Measurements from ENCODE around the gene MAPRE2.
"Not testable (repeated sequence)": the region's sequence is repeated elsewhere in the genome, so short reads cannot be mapped to it uniquely, and the experiment has no call there.

MAPRE2 gene

GRCh38 chr18:35158728-35159450 is 117.7 kb downstream of the MAPRE2 start:
- DNase-seq: no peak

- DNase-seq: no peak
Observed at GRCh38 chr18:35159782-35160181, 118.6 kb downstream of the MAPRE2 start.

GRCh38 chr18:35161485-35161884 is 120.3 kb downstream of the MAPRE2 start:
- no peak for DNase-seq

GRCh38 chr18:35161934-35162333 is 120.7 kb downstream of the MAPRE2 start:
- DNase-seq: no peak

GRCh38 chr18:35163014-35163539 is 121.9 kb downstream of the MAPRE2 start:
- no peak for DNase-seq

DNA sequence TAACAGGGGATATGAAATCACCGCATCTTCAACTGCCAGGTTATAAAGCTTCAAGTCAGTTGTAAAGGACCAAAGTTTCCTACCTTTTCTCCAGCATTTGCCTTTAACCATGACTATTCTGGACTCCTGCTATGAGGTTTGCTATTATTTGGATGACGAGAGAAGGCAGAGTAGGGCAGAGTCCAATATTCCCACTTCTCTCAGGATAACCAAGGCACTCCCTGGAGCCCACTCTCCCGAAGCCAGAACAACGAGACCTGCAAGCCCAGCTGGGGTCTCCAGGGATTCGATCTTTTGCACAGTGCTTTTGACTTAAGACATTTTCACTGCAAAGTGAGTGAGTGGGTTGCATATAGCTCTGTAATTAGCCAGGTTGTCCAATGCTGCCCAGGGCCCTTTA is 122.5 kb downstream of the MAPRE2 start:
- DNase-seq: no peak

GRCh38 chr18:35164133-35164532 is 122.9 kb downstream of the MAPRE2 start:
- DNase-seq: no peak

GRCh38 chr18:35167332-35167731 is 126.1 kb downstream of the MAPRE2 start:
- no peak for DNase-seq

DNA sequence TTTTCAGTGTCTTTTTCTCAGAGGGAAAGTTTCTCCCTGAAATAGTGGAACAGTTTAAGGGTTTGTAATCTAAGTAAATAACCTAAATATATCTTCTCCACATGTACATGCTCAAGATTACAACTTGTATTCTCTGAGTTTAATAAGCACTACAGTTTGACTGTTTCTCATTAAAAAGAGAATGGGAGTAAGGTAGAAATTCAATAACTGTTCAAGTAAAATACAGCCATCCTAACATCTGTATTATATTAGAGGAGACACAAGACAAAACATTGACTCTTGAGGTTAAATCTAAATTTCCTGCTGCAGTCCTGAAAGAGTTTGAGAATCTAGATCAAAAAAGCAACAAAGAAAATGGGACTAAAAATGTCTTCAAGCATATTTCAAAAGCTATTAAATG is 126.6 kb downstream of the MAPRE2 start:
- no peak for DNase-seq

- not testable (repeated sequence) for DNase-seq
Observed at GRCh38 chr18:35170323-35170722, 129.1 kb downstream of the MAPRE2 start.

DNA sequence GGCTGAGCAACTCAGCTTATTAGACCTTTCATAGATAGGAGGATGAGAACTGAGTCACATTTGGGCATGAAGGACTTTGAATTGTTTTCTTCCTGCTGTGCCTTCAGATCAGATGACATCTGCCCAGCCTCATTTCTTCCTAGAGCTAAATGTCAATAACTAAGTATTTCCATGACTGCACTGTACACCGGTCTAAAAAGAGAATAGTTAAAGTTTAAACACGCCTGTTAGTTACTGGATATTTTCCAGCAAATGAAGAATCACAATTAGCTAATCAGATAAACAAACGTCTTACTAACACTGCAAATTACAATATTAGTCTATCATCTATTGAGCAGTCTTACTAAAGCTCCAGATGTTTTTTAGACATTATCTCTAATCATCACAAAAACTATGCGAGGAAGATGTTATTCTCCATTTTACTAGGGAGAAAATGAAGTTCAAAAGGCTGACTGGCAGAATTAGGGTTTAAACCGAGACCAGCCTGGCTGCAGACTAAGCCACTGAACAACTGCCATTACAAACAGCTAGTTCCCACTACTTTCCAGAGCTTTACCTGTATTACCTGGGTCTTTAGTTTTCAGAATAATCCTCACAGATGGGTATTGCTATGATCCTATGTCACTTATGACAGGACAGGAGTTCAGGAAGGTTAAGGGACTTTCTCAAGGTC is 130.2 kb downstream of the MAPRE2 start:
- no peak for DNase-seq

- DNase-seq: no peak
Observed at GRCh38 chr18:35172009-35172408, 130.8 kb downstream of the MAPRE2 start.

DNA sequence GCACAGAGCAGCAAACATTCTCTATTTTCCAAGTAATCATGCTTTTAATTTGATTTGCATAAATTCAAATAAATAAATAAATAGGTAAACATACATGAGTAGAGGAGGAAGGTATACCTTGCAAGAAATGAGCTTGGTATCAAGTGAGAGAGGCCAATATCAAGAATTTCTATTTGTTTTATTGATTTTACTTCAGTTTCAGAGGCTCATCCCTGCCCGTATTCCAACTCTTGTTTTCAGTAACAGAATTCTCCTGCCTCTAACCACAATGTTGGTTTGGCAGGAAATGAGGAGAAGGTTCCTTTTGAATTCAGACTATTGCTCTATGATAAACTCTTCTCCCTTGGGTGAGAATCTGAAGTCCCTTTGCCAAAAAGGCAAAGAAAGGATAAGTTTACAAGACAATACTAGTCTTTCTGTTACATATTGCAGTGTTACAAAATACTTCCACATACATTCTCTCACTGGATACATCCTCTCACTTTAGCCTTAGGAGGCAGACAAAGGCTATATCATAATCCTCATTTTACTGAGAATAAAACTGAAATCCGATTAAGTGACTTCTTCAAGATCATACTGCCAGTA is 131.3 kb downstream of the MAPRE2 start:
- DNase-seq: no peak

GRCh38 chr18:35174093-35174731 is 133.0 kb downstream of the MAPRE2 start:
- DNase-seq: no peak

GRCh38 chr18:35174745-35175144 is 133.5 kb downstream of the MAPRE2 start:
- no peak for DNase-seq

GRCh38 chr18:35176925-35177324 is 135.7 kb downstream of the MAPRE2 start:
- no peak for DNase-seq

DNA sequence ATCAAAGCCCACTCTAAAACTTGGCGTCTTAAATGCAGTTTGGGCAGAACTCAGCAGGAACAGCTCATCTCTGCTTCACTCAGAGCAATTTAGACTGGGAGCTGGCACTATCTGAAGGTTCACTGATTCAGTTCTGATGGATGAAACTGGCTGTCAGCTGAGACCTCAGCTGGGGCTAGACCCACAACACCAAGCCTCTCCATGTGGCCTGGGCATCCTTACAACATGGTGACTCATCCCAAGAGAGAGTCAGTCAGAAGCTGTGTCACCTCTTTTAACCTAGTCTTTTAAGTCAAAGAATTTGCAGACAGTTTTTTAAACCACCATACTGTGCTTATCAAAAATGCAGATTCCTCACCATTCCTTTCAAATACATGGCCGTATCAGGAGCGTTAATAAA is 137.0 kb downstream of the MAPRE2 start:
- DNase-seq: no peak

- DNase-seq: no peak
Observed at GRCh38 chr18:35179906-35180305, 138.7 kb downstream of the MAPRE2 start.

- no peak for DNase-seq
Observed at GRCh38 chr18:35180455-35180854, 139.2 kb downstream of the MAPRE2 start.

DNA sequence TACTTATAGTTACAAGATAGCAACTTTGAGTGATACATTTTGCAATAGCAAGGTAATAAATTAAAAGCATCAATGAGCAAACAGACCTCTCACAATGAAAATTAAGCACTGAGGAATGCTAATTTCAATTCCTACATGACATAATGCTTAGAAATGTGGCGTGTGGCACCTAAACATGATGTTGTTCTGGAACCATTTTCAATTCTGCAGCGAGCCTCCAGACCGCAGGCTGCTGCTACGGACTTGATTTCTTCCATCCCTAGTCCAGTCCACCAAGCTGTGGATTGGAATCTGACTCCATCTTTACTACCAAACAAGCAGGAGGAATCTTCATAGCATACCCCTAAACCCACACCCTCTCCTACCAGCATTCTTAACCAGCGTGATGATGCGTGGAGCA is 140.9 kb downstream of the MAPRE2 start:
- no peak for DNase-seq

GRCh38 chr18:35183886-35184285 is 142.7 kb downstream of the MAPRE2 start:
- no peak for DNase-seq

- no peak for DNase-seq
Observed at GRCh38 chr18:35185771-35186170, 144.6 kb downstream of the MAPRE2 start.

- DNase-seq: no peak
Observed at GRCh38 chr18:35186291-35187034, 145.2 kb downstream of the MAPRE2 start.

Measured in NCI-H1930 (cell line).